C4-2B (cell line): Measurements from ENCODE around the gene FRAS1.

Experiments
- ZFX ChIP-seq: fragments of 450-650 bp; IDR thresholded peaks from 2 replicates; pipeline ENCODE4 v1.6.1; 2017
- TF ChIP-seq, protein P1 (sequence below): fragments of 450-650 bp; conservative IDR thresholded peaks from 2 replicates; pipeline ENCODE4 v1.5.1; 2017; ENCODE audit warnings: mild to moderate bottlenecking

DNA sequence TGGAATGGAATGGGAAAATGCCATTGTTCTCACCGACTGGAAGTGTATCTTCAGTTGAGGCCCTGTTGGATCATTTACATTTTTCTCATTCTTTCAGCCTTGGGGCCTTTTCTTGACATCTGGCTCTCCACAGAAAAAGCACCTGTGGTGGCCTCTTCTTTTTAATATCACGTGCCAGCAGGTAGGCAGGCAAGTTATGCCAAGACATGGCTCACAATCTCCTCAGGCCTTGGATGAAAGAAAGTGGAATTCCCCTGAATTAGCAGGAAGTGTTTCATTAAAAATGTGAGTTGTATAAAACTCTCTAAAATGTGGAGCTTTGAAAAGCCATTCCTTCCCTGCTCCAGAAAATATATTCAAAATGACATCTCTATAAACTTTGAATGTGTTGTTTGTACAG lies 122.1 kb downstream of the FRAS1 start:
- TF ChIP-seq, protein P1, sequence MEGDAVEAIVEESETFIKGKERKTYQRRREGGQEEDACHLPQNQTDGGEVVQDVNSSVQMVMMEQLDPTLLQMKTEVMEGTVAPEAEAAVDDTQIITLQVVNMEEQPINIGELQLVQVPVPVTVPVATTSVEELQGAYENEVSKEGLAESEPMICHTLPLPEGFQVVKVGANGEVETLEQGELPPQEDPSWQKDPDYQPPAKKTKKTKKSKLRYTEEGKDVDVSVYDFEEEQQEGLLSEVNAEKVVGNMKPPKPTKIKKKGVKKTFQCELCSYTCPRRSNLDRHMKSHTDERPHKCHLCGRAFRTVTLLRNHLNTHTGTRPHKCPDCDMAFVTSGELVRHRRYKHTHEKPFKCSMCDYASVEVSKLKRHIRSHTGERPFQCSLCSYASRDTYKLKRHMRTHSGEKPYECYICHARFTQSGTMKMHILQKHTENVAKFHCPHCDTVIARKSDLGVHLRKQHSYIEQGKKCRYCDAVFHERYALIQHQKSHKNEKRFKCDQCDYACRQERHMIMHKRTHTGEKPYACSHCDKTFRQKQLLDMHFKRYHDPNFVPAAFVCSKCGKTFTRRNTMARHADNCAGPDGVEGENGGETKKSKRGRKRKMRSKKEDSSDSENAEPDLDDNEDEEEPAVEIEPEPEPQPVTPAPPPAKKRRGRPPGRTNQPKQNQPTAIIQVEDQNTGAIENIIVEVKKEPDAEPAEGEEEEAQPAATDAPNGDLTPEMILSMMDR = no peak
- TF ChIP-seq ZFX = no peak
